Measurements from ENCODE around the gene HUS1B.
"Not testable (repeated sequence)": the region's sequence is repeated elsewhere in the genome, so short reads cannot be mapped to it uniquely, and the experiment has no call there.

The HUS1B gene

GRCh38 chr6:678520-678919 lies 21.6 kb upstream of the HUS1B start:
- DNase-seq (ENCODE audit: low read depth in 2 of 2) = no peak

- DNase-seq (ENCODE audit: low read depth in 2 of 2) = no peak
Observed at GRCh38 chr6:677919-678318, 21.0 kb upstream of the HUS1B start.

GRCh38 chr6:674956-675355 lies 18.1 kb upstream of the HUS1B start:
- DNase-seq (ENCODE audit: low read depth in 2 of 2) = no peak

DNA sequence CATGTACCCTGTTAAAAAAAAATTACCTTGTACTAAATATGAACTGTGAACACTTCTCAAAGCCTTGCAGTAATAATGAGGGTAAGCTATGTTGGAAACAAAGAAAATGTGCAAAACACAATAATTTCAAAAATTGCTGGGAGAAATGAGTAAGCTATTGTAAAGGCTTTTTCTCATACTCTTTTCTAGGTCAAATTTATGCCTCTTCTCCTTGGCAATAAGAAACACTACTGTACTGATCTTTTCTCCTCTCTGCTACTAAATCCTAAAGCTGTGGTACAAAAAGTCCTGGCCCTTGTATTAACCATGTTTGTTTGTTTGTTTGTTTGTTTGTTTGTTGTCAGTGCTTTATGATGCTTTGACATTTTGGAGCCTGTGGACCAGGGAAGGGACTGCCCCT lies 17.5 kb upstream of the HUS1B start:
- DNase-seq (ENCODE audit: low read depth in 2 of 2) = no peak

- no peak for DNase-seq (ENCODE audit: low read depth in 2 of 2)
Observed at GRCh38 chr6:667253-667927, 10.5 kb upstream of the HUS1B start.

GRCh38 chr6:665403-666267 lies 8.7 kb upstream of the HUS1B start:
- no peak for DNase-seq (ENCODE audit: low read depth in 2 of 2)

DNA sequence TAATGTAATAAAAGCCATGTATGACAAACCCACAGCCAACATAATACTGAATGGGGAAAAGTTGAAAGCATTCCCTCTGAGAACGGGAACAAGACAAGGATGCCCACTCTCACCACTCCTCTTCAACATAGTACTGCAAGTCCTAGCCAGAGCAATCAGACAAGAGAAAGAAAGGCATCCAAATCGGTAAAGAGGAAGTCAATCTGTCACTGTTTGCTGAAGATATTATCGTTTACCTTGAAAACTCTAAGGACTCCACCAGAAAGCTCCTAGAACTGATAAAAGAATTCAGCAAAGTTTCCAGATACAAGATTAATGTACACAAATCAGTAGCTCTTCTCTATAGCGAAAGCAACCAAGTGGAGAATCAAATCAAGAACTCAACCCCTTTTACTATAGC lies 6.9 kb upstream of the HUS1B start:
- DNase-seq (ENCODE audit: low read depth in 2 of 2) = not testable (repeated sequence)

DNA sequence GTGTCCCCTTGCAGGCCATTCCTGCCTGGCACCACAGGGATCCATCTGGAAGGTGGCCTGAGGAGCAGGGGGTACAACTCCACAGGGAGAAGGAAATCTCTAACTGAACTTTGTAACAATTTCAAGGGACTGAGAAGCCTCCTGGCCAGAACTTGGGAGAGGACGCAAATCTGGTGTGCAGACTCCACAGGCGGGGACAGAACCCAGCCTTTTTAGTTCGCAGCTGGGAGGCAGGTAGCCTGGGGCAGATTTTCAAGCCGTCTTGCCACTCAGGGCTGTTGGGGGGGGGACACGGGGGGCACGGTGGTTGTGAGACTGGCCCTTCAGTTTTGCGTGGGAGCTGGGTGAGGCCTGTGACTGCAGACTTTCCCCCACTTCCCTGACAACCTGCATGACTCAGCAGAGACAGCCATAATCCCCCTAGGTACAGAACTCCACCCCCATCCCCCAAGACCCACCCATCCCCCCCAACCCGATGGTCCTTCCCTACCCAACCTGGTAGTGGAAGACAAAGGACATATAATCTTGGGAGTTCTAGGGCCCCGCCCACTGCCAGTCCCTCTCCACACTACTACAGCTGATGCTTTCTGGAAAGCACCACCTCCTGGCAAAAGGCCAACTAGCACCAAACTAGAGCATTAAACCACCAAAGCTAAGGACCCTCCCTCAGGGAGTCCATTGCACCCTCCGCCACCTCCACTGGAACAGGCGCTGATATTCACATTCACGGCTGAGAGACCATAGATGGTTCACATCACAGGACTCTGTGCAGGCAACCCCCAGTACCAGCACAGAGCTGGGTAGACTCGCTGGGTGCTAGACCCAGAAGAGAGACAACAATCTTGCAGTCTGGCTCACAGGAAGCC lies 3.0 kb upstream of the HUS1B start:
- DNase-seq (ENCODE audit: low read depth in 2 of 2) = no peak

- no peak for DNase-seq (ENCODE audit: low read depth in 2 of 2)
Observed at GRCh38 chr6:658244-658643, 1.3 kb upstream of the HUS1B start.

DNA sequence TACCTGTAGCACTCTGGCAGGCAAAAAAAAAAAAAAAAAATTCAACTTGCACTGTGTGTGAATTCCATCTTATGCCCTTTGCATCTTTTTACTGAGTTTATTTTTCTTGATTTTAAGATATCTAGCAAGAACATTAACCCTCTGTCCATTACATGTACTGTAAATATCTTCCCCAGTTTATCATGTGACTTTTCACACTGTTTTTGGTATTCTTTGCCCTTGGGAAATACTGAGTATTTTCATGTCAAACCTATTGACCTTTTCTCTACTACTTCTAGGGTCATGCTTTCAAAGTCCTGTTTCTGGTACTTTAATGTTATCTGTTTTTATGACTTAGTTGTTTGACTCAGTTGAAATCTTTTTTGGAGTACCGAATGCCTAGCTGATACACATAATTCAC lies 843 bp upstream of the HUS1B start:
- no peak for DNase-seq (ENCODE audit: low read depth in 2 of 2)

GRCh38 chr6:654136-654535 lies 2.8 kb downstream of the HUS1B start:
- no peak for DNase-seq (ENCODE audit: low read depth in 2 of 2)

- no peak for DNase-seq (ENCODE audit: low read depth in 2 of 2)
Observed at GRCh38 chr6:652865-653264, 4.0 kb downstream of the HUS1B start.

GRCh38 chr6:650098-650497 lies 6.8 kb downstream of the HUS1B start:
- DNase-seq (ENCODE audit: low read depth in 2 of 2) = no peak

DNA sequence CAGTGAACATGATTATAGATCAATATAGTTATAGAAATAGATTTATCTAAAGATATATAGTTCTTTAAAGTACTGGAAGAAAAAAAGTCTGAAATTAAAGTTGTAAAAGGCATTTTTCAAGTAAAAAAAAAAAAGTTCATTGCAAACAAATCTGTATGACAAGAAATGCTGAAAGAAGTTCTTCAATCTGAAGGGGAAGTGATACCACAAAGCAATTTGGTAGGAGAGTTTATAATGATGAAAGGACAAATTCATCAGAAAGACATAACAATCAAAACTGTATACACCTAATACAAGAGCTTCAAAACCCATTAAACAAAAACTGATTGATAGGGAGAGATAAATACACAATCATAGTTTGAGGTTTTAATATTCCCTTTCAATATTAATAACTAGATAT lies 14.1 kb downstream of the HUS1B start:
- no peak for DNase-seq (ENCODE audit: low read depth in 2 of 2)

- DNase-seq (ENCODE audit: low read depth in 2 of 2) = no peak
Observed at GRCh38 chr6:641225-641985, 15.5 kb downstream of the HUS1B start.

- peak in 1 of 2 donors; percentile 16 for DNase-seq (ENCODE audit: low read depth in 2 of 2)
Observed at GRCh38 chr6:636488-636887, 20.4 kb downstream of the HUS1B start.

DNA sequence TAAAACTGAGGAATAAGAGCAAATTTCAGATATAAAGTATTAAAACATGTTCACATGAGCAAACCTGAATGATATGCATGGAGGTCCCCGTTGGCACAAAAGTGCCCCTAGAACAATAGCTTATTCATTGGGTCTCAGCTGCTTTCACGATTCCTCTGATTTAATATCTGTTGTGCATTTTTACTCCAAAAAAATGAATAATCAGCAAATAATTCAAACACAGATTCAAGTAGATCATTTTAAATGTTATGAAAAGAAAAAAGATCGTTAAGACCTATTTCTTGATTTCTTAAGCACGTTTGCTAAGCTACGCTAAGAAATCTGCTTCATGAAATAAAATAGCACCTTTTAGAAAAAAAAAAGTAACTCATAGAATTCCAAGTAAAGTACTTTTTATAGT lies 21.7 kb downstream of the HUS1B start:
- no peak for DNase-seq (ENCODE audit: low read depth in 2 of 2)

DNA sequence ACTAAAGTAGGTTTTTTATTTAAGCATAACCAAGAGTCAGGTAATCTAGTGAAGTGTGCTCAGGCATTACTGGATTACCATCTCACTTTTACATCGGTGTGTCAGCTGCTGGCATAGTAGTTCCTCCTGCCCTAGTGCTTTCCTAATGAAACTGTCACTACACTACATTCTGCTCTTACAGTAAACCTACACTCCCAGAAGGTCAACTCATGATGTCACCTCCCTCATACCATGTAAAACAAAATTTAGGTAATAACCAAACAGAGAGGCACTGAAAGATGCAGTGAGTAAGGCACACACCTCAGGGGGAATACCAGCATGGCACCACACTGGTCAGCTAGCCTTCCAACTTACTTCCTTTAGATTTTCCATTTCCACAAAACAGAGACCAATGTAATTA lies 23.3 kb downstream of the HUS1B start:
- DNase-seq (ENCODE audit: low read depth in 2 of 2) = no peak

GRCh38 chr6:628766-629165 lies 28.1 kb downstream of the HUS1B start:
- DNase-seq (ENCODE audit: low read depth in 2 of 2) = no peak

GRCh38 chr6:626236-626635 lies 30.7 kb downstream of the HUS1B start:
- DNase-seq (ENCODE audit: low read depth in 2 of 2) = no peak

DNA sequence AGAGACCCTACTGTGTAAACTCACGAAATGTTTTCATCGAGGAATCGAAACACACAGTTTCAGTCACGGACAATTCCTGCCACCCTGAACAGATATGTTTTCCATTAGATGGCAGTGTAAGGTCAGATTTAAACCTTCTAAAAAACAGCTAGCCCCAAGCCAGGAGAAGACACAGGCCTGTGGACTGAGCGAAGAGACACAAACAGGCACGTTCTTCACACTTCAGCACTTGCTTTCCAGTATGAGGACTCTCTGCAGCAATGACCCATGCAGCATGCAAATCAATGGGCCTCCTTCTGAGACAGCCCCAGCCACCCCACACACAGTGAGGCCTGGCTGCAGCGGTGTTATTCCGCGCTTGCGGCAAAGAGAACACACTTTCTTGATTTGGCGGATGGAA lies 31.9 kb downstream of the HUS1B start:
- no peak for DNase-seq (ENCODE audit: low read depth in 2 of 2)

DNA sequence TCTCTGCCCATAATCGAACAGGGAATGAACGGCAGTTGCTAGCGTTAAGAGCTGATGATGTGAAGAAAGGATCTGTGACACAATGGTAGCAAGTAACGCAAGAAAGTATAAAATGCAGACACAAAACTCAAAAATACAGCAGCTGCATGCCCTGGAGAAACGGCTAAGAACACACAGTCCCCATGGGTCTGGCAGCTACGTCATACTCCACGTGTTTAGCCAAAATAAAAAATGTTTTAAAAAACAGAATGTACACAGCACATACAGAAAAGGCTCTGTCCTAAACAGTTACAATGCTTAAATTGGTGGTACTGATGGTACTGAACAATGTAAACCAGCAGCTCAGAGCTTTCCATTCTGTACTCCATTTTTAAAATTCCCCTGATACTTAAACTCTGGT lies 34.4 kb downstream of the HUS1B start:
- no peak for DNase-seq (ENCODE audit: low read depth in 2 of 2)

Data from stimulated activated CD4-positive, alpha-beta T cell treated with anti-CD3 and anti-CD28 coated beads, Interleukin-15, amount 100 ng/mL, for 48 hours (primary cell).